Stimulated activated CD4-positive, alpha-beta T cell treated with anti-CD3 and anti-CD28 coated beads, Interleukin-12 subunit alpha, Interleukin-12 subunit beta, amount 100 ng/mL, for 24 hours (primary cell): ENCODE results near the gene PTPN1.
"Not testable (repeated sequence)": the region's sequence is repeated elsewhere in the genome, so short reads cannot be mapped to it uniquely, and the experiment has no call there.

Experiments used
- DNase-seq, 2 experiments: peaks; one replicate each; pipeline ENCODE4 v3.0.0-alpha.2; 2020; ENCODE audit warnings: low read depth in 2 of 2

Gene PTPN1

DNA sequence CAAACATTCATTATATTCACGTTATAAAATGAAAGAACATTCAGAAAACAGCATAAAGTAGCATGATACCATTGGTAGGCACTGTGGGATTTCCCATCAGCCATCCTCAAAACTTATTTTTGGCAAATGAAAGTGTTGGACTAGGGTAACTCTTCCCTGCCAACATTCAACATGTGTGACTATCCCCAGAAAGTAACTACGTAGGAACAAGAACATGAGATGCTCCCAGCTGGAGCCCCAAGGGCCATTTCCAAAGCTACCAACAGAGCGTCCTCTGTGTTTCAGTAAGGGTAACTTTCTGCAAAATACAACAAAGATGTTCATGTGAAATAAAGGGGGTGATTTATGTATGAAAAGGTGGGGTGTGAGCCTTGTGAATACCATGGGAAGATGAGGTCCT is 28.4 kb upstream of the PTPN1 start:
- DNase-seq, result no peak

DNA sequence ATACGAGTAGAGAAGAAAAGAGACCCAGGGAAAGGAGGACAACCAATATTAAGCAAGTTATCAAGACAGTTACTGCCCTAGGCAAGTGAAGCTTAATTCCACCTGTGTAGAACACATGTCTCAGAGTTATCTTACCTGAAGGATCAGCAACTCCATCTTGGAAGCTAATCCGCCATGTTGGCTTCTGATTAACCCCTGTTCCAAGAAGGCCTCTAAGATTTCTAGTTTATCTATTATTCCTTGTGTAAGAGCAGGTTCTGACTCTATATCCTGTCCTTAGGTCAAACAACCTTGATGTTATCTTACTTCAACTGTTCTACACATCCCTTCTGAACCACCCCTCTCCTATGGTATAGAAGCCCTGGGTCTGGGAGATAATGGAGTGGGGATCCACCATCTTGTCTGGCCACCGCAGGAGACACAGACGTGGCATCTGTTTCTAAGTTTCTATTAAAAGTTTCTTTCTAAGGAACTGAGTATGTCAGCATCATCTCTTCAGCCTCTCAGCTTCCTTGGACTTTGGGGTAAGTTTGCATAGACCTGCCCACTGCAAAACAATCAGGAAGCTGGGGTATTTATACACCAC is 27.7 kb upstream of the PTPN1 start:
- DNase-seq, result no peak

DNA sequence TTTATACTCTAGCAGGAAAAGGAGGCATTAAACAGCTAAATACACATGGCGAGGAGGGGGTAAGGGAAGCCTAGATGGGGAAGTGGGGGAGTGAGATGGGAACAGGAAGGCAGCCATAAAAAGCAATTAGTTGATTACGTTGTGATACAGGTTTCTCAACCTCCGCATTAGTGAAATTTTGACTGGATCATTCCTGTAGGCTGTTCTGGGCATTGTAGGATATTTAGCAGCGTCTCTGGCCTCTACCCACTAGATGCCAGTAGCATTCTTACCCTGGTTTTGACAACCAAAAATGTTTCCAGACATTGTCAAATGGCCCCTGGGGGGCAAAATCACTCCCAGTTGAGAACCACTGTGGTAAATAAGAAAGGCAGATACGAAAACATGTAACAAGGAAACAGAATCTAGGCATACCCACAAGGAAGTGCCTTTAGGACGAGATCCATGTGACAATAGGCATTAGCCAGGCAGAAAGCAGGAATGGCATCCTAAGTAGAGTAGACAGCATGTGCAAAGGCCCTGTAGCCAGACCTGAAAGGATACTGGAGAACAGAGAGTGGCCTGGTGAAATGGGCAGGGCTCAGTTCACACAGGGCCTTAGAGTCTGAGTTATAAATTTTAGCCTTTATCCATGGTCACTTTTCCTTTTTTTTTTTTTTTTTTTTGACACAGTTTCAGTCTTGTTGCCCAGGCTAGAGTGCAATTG is 25.8 kb upstream of the PTPN1 start:
- DNase-seq, result no peak

DNA sequence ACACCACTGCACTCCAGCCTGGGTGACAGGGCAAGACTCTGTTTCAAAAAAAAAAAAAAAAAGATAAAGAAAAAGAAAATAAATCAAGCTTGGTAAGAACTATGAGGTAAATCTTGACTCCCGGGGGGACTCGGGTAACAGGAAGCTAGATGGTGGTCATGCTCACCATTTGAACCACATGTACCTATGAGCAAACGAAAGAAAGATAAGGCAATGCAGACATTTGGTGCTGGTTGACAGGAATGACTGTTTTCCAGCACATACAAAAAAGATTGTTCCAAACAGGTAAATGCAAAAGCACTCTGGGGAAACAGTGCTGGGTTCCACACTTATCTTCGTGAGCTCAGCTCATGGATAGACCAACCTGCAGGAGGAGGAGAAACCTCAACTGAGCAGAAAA is 22.8 kb upstream of the PTPN1 start:
- no peak for DNase-seq

DNA sequence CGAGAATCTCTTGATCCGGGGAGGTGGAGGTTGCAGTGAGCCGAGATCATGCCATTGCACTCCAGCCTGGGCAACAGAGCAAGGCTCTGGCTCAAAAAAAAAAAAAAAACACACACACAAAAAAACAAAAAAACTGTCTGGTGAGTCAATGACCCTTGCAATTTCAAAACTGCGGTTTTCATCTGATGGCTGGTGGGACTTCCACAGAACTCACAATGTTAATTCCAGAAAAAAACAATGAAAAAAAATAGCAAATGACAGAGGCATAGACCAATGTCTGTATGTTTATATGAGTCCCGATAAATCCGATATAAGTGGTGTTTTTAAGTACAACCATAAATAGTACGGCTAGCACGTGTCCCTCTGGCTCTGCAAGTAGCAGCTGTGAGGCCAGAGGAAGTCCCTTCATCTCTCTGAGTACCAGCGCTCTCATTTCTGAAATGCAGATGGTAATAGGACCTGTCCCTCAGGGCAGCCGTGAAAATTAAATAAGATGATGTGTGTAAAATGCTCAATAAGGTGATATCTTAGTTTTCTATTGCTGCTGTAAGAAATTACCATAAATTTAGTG is 21.9 kb upstream of the PTPN1 start:
- DNase-seq, result no peak

DNA sequence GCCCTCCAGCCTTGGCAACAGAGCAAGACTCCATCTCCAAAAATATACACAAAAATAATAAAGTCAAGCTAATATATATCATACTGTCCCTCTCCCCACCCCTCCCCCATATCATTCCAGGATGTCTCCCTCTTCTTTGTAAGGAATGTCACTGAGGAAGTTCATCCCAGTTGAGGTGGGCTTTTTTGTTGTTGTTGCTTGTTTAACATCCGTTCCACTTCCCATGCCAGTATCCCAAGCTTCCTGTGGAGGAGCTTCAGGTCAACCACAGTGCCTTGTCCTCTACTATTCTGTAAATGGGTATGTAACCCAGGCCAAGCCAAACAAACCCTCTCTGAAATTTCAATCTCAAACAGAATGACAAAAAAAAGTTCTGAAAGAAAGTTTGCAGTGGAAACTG is 19.0 kb upstream of the PTPN1 start:
- DNase-seq, result no peak

DNA sequence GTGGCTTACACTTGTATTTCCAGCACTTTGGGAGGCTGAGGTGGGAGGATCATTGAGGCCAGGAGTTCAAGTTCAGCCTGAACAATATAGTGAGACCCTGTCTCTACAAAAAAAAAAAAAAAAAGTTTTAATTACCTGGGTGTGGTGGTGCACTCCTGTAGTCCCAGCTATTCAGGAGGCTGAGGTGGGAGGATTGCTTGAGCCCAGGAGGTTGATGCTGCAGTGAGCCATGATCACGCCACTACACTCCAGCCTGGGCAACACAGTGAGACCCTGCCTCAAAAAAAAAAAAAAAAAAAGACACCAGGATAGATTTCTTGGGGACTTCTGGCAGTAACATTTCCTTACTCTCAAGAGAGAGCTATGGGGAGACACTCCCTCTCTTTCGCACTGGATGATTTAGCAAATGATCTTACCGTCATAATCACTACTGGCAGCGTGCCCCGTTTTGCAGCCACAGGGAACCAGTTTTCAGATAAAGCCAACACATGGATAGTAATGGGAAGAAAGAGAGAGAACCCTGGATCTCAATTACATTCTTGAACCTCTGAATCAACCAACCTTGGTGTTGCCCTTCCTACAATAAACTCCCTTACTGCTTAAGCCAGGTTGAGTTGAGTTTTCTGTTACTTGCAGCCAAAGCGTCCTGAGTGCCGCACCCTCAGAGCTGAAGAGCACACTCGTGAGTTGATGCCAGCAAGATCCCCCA is 18.1 kb upstream of the PTPN1 start:
- no peak for DNase-seq

DNA sequence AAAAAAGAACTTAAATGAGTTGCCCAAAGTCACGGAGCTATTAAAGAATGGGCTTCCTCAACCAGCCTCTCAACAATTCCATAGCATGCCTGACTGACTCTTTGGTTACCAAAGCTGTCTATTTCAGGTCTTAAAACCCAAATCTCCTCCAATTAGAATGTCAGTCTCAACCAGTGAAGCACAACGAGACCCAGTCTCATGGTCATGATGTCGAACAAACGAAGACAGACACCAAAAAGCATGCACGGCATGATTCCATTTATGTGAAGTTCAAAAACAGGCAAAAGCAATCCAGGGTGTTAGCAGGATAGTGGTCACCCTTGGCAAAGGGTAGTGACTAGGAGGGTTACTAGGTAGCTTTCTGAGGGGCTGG is 16.3 kb upstream of the PTPN1 start:
- DNase-seq, result no peak

DNA sequence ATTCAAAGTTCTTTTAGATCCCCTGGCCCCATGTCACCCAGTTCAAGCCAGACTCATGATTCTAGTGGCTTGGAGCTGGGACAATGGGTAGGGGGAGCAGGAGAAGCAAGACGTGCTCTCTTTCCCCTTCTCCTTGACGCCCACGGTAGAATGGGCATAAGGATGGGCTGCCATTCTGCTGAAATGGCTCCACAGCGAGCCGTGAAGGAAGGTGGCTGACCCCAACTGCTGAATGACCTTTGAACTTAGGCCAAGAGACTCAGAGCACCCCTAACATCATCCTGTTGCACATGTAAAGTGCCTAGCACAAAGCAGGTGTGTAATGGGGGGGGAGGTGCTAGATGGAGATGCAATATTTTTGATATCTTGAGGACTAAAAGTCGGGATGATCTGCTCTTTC is 15.8 kb upstream of the PTPN1 start:
- no peak for DNase-seq

DNA sequence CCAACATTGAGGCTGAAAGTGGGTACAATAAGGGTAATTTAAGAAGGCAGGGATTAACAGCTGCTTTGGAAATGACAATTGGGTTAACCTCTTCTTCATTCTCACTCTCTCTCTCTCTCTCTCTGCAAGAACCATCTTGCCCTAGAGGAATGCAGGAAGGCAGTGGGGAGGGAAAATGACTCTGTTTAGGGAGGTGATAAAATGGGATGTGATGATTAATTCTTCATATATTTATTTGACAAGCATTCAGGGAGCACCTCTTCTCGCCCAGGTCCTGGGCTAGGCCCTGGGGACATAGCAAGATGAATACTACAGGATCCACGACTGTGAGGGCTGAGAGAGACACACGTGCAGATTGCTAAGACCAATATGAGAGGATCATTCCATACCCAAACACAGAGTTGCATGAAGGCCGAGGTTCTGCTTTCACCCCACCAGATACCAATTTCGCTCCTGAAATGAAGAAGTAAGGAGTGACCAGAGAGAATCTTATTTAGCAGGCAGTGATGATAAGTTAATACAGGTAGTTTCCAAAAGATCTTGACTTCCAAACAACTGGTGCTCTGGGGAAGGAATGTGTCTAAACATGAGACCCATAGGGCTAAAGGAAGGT is 13.3 kb upstream of the PTPN1 start:
- no peak for DNase-seq

DNA sequence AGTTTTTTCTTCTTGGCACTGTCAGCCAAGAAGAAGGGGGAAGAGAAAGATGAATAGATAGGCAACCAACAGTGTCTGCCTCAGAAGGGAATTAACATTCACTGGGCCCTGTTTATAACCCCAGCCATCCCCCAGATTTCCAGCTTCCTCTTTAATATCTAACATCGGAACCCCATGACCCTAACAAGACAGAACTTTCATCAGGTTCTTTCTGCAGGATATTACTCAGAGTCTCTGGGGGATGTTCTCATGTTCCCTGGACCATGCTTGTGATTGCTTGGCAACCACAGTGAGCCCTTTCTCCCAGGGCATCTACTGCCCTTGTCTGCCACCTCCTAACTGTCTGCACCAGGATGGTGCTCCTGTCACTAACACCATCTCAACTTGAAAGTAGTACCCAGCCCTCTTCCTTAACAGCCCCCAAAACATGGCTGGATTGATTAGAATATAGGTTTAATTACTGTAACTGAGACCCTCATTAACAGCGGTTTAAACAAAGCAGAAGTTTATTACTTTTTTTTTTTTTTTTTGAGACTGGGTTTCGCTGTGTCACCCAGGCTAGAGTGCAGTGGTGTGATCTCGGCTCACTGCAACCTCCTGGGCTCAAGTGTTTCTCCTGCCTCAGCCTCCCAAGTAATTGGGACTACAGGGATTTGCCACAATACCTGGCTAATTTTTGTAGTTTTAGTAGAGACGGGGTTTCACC is 12.0 kb upstream of the PTPN1 start:
- no peak for DNase-seq

DNA sequence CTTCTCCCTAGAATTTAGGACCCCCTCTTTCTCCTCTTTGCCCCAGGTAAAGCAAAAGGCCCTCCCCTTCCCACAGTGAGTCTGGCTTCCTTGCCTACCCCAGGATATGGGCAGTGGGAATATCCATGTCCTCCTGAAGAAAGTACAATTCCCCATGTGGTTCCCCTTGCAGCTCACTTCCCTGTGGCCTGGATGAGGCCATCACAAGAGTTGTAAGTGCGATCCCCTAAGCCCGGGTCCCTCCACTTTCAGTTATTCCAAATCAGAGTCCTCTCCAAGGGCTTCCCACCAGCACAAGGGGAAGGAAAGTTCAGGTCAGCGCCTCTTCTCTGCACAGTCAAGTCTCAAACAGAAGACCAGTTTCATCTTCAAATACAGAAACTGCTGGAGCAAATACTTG is 10.2 kb upstream of the PTPN1 start:
- DNase-seq, result no peak

DNA sequence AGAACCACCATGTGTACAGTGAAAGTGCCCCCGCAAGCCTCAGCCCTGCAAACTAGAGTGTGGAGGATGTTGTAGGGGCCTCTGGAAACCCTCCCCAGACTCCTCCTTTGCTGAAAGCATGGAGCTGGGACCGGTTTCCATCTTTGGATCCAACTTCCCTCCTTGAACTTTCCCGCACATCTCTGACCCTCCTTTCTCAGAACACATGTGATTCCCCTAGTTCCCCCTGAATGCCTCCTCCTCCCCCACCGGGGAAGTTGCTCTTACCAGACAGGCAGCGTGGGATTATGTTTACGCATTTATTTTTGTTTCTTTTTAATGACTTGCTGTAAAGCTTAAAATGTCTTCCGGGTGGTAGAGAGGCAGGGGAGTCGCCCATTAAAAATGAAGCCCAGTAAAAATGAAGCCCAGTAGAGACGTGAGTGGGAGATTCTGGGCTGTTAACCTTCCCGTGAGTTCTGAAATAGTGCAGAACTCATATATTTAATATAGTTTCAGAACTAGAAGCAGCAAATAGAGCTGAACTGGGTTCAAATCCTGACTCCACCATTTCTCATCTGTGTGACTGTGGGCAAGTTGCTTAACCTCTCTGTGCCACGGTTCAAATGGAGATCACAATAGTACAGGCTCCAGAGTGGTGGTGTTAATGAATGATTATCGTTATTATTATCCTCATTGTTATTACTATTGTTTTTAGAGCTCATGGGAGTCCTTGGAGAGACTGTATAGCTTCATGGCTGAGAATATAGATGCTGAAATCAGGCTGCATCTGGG is 8.0 kb upstream of the PTPN1 start:
- DNase-seq, result no peak

DNA sequence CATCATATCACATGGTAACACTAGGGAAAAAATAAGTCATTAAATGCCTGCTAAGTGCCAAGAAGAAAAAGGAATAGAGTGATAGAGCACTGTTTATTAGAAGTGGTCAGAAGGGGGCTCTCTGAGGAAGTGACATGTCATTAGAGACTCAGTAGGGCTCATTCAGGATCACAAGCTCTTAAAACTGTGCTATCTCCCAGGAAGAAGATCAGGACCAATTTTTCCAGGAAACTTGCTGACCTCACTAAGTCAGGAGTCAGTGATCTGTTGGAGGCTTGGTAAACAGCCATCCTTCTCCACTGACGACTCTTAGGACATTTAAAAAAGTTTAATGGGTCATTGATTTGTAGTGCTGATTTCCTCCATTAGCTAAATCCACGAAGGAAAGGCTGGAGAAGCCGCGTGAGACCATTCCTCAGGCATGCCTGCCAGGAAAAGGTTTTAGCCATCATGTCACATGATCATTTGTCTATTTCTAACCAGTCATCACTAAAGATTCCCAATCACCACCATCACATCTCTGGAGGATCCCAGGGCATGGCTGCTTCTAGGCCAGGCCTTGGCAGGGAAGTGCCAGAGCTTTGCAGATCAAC is 5.9 kb upstream of the PTPN1 start:
- no peak for DNase-seq

DNA sequence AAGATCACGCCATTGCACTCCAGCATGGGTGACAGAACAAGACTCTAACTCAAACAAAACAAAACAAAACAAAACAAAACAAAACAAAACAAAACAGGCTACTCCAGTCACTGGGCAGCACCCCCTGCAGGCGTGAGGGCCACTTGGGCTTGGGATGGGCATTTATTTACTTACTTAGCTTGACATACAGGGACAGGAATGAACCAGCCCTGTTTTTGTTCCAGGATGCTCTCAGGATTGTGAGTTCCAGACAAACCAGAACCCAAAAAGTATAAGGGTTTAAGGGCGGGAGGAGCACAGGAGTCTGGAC is 4.0 kb upstream of the PTPN1 start:
- DNase-seq, result no peak

DNA sequence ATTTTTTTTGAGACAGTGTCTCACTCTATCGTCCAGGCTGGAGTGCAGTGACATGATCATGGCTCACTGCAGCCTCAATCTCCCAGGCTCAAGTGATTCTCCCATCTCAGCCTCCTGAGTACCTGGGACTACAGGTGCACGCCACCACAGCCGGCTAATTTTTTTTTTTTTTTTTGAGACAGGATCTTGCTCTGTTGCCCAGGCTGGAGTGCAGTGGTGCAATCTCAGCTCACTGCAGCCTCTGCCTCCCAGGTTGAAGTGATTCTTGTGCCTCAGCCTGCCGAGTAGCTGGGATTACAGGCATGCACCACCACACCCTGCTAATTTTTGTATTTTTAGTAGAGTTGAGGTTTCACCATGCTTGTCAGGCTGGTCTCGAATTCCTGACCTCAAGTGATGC is 2.4 kb upstream of the PTPN1 start:
- not testable (repeated sequence) for DNase-seq

DNA sequence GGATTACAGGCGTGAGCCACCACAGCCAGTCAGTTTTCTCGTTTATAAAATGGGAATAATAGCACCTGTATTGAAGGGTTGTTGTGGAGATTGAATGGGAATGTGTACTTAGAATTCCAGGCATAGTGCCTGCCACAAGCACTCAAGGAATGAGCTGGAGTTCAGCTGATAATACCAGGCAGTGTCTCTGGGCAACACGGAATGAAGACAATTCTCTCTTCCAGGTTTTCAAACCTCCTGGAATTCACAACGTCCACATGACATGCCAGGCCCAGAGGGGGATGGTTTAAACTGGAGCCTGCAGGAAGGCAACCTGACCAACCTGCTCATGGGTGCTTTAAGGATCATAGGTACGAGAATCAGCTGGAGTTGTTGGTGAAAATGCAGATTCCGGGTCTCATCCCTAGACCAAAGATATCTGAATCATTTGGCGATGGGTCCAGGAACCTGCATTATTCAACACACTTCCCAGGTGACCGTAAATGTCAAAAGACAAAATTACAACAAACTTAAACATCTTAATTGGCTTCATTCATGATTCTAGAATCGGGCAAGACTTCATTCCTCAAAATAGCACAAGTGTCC is 1.9 kb upstream of the PTPN1 start:
- DNase-seq, result no peak

DNA sequence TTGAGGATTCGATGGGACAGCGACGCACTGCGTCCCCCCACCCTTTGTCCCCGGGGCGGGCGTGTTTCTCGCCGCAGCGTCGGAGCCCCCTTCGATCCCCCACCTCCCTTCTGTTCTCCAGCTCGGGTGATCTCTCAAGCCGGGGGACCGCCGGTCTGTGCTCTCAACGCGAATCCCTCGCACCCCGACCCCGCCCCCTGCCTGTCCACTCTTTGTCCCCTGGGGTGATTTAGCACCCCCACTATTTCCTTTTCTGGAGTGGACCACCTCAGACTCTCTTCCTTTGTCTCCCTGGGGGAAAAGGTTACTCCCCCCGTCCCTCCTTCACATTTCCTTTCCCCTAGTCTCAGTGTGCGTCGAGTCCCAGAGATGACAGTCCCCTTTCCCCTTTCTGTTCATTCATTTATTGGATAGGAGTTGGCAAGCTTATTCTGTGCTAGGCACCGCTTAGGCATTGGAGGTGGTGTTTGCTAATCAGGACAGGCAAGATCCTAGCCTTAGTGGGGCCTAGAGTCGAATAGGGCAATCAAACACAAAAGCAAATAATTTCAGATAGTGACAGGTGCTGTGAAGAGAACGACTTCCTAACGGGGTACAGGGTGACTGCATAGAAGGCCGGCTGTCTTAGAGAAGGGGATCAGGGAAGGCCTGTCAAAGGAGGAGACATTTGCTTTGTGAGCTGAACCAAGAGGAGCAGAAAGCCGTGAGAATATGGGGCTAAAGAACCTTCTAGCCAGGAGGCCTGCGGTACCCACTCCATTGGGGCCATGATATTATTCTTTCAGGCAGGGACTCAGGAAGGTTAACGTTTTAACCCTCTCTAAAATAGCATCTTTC is 741 bp downstream of the PTPN1 start:
- peak in 1 of 2 experiments; percentile 10 for DNase-seq

DNA sequence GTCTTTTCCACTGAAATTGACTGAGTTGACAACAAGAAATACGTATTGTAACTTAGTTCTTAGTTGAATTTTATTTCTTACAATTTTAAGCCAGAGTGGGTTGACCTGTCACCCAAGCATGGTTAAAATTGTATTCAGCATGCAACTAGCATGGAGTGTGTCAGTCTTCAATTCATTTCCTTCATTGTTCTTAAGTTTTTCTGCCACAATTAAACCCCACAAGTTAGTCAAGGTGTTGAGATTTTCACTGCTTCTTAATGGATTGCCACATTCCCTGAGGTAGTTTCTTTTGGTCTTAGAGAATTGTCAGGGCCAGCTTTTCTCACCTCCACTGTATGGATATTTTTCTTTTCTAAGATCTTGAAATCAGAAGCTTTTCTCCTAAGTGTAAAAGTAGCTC is 2.1 kb downstream of the PTPN1 start:
- DNase-seq, result no peak
